HEK293 (cell line): ENCODE measurements around the gene COMMD10.

Experiments
- BCL11A ChIP-seq: fragments of 450-650 bp; formaldehyde crosslinking; IDR thresholded peaks from 2 replicates; pipeline ENCODE4 v1.5.1; 2016; ENCODE audit warnings: low read depth, missing biosample characterization, missing genetic modification characterization
- BCL11B ChIP-seq: fragments of 450-650 bp; formaldehyde crosslinking; IDR thresholded peaks from 2 replicates; pipeline ENCODE4 v1.5.1; 2016; ENCODE audit warnings: low read depth, missing biosample characterization, missing genetic modification characterization
- EGR2 ChIP-seq: fragments of 450-650 bp; formaldehyde crosslinking; IDR thresholded peaks from 2 replicates; pipeline ENCODE4 v1.5.1; 2016; ENCODE audit warnings: low read depth, missing biosample characterization, missing genetic modification characterization
- HOXD13 ChIP-seq: sonication (generic); formaldehyde crosslinking; IDR thresholded peaks from 2 replicates; pipeline ENCODE4 v1.8.0; 2022; ENCODE audit warnings: missing genetic modification reagents, borderline replicate concordance
- KLF1 ChIP-seq: fragments of 450-650 bp; formaldehyde crosslinking; IDR thresholded peaks from 2 replicates; pipeline ENCODE4 v1.5.1; 2016; ENCODE audit warnings: missing biosample characterization, missing genetic modification characterization
- KLF8 ChIP-seq: fragments of 450-650 bp; formaldehyde crosslinking; IDR thresholded peaks from 2 replicates; pipeline ENCODE4 v1.5.1; 2016; ENCODE audit warnings: missing biosample characterization, missing genetic modification characterization
- OSR2 ChIP-seq: fragments of 450-650 bp; formaldehyde crosslinking; IDR thresholded peaks from 2 replicates; pipeline ENCODE4 v1.5.1; 2016; ENCODE audit warnings: missing biosample characterization, missing genetic modification characterization
- SETDB1 ChIP-seq: IDR thresholded peaks from one replicate; pipeline ENCODE4 v1.6.1; 2017; ENCODE audit warnings: mild to moderate bottlenecking, low read length, moderate library complexity, mixed read lengths; ENCODE audit not compliant: insufficient read length
- TCF7L2 ChIP-seq: IDR thresholded peaks from 2 replicates; pipeline ENCODE4 v1.6.1; 2011; ENCODE audit warnings: low read depth, mild to moderate bottlenecking, inconsistent platforms, low read length, moderate library complexity, borderline replicate concordance
- ZBTB20 ChIP-seq: fragments of 450-650 bp; formaldehyde crosslinking; IDR thresholded peaks from 2 replicates; pipeline ENCODE4 v1.5.1; 2016; ENCODE audit warnings: missing biosample characterization, missing genetic modification characterization
- ZFP3 ChIP-seq: fragments of 450-650 bp; formaldehyde crosslinking; IDR thresholded peaks from 2 replicates; pipeline ENCODE4 v1.5.1; 2016; ENCODE audit warnings: low read depth, missing biosample characterization, missing genetic modification characterization
- ZFP37 ChIP-seq: fragments of 450-650 bp; formaldehyde crosslinking; IDR thresholded peaks from 2 replicates; pipeline ENCODE4 v1.5.1; 2016; ENCODE audit warnings: missing biosample characterization, missing genetic modification characterization
- ZNF146 ChIP-seq: fragments of 450-650 bp; formaldehyde crosslinking; IDR thresholded peaks from 2 replicates; pipeline ENCODE4 v1.5.1; 2016; ENCODE audit warnings: missing biosample characterization, missing genetic modification characterization
- ZNF202 ChIP-seq: fragments of 450-650 bp; formaldehyde crosslinking; IDR thresholded peaks from 2 replicates; pipeline ENCODE4 v1.5.1; 2016; ENCODE audit warnings: missing biosample characterization, missing genetic modification characterization, borderline replicate concordance
- ZNF510 ChIP-seq: fragments of 450-650 bp; formaldehyde crosslinking; IDR thresholded peaks from 2 replicates; pipeline ENCODE4 v1.5.1; 2018; ENCODE audit warnings: mild to moderate bottlenecking, missing genetic modification characterization, missing biosample characterization; ENCODE audit not compliant: insufficient replicate concordance
- ZNF561 ChIP-seq: fragments of 450-650 bp; IDR thresholded peaks from 2 replicates; pipeline ENCODE4 v1.5.1; 2018; ENCODE audit warnings: missing biosample characterization, missing genetic modification characterization, borderline replicate concordance
- ZNF777 ChIP-seq: fragments of 450-650 bp; formaldehyde crosslinking; IDR thresholded peaks from 2 replicates; pipeline ENCODE4 v1.5.1; 2017; ENCODE audit warnings: missing biosample characterization, missing genetic modification characterization, borderline replicate concordance
- ZNF792 ChIP-seq: fragments of 450-650 bp; formaldehyde crosslinking; IDR thresholded peaks from 2 replicates; pipeline ENCODE4 v1.5.1; 2016; ENCODE audit warnings: missing biosample characterization, missing genetic modification characterization
- ZNF843 ChIP-seq: fragments of 450-650 bp; formaldehyde crosslinking; IDR thresholded peaks from 2 replicates; pipeline ENCODE4 v1.5.1; 2016; ENCODE audit warnings: missing biosample characterization, missing genetic modification characterization
- TF ChIP-seq, protein P1 (sequence below): fragments of 450-650 bp; formaldehyde crosslinking; IDR thresholded peaks from 2 replicates; pipeline ENCODE4 v1.5.1; 2016; ENCODE audit warnings: missing biosample characterization, missing genetic modification characterization, low read depth
- TF ChIP-seq, protein P2 (sequence below): fragments of 450-650 bp; formaldehyde crosslinking; IDR thresholded peaks from 2 replicates; pipeline ENCODE4 v1.5.1; 2016; ENCODE audit warnings: missing biosample characterization, missing genetic modification characterization, borderline replicate concordance
- TF ChIP-seq, protein P3 (sequence below): fragments of 450-650 bp; formaldehyde crosslinking; IDR thresholded peaks from 2 replicates; pipeline ENCODE4 v1.5.1; 2016; ENCODE audit warnings: missing biosample characterization, missing genetic modification characterization, borderline replicate concordance
- TF ChIP-seq, protein P4 (sequence below): fragments of 450-650 bp; formaldehyde crosslinking; IDR thresholded peaks from 2 replicates; pipeline ENCODE4 v1.5.1; 2016; ENCODE audit warnings: missing biosample characterization, missing genetic modification characterization
- TF ChIP-seq, protein P5 (sequence below): fragments of 450-650 bp; formaldehyde crosslinking; IDR thresholded peaks from 2 replicates; pipeline ENCODE4 v1.5.1; 2017; ENCODE audit warnings: missing biosample characterization, missing genetic modification characterization
- TF ChIP-seq, protein P6 (sequence below): fragments of 450-650 bp; formaldehyde crosslinking; IDR thresholded peaks from 2 replicates; pipeline ENCODE4 v1.5.1; 2016; ENCODE audit warnings: missing biosample characterization, missing genetic modification characterization
- TF ChIP-seq, protein P7 (sequence below): IDR thresholded peaks from 2 replicates; pipeline ENCODE4 v1.6.1; 2011; ENCODE audit warnings: mild to moderate bottlenecking, low read depth, low read length, borderline replicate concordance

The COMMD10 gene

DNA sequence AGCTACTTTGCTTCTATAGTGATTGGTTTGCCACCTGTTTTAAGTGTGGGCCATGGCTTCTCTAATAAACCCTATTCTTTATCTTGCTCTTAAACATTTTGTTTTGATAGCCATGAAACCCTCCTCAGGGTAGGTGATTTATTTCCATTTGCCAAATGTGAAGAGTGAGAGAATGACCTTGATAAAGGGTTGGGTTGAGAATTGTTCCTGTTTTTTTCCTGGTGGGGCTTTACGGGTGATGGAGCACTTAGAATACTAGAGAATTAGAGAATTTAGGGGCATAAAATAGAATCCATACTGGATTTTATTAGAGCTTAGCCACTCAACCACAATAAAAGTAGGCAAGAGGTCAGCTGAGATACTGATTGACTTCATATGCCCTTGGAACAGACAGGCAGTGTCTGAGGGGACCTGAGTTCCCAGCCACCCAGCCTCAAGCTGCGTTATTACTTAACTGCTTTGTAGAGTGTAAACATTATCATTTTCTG is 68.9 kb downstream of the COMMD10 start (continued):
- TF ChIP-seq ZFP37: no peak
- TF ChIP-seq OSR2 (tag by site-specific recombination): peak; percentile 93
- no peak for TF ChIP-seq SETDB1
- TF ChIP-seq, protein P1, sequence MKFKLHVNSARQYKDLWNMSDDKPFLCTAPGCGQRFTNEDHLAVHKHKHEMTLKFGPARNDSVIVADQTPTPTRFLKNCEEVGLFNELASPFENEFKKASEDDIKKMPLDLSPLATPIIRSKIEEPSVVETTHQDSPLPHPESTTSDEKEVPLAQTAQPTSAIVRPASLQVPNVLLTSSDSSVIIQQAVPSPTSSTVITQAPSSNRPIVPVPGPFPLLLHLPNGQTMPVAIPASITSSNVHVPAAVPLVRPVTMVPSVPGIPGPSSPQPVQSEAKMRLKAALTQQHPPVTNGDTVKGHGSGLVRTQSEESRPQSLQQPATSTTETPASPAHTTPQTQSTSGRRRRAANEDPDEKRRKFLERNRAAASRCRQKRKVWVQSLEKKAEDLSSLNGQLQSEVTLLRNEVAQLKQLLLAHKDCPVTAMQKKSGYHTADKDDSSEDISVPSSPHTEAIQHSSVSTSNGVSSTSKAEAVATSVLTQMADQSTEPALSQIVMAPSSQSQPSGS (tag by site-specific recombination): no peak
- TF ChIP-seq ZNF202 (tag by site-specific recombination): no peak
- TF ChIP-seq ZNF843 (tag by site-specific recombination): peak; percentile 96
- TF ChIP-seq ZBTB20 (tag by site-specific recombination): no peak
- TF ChIP-seq BCL11B (tag by site-specific recombination): no peak
- TF ChIP-seq, protein P2, sequence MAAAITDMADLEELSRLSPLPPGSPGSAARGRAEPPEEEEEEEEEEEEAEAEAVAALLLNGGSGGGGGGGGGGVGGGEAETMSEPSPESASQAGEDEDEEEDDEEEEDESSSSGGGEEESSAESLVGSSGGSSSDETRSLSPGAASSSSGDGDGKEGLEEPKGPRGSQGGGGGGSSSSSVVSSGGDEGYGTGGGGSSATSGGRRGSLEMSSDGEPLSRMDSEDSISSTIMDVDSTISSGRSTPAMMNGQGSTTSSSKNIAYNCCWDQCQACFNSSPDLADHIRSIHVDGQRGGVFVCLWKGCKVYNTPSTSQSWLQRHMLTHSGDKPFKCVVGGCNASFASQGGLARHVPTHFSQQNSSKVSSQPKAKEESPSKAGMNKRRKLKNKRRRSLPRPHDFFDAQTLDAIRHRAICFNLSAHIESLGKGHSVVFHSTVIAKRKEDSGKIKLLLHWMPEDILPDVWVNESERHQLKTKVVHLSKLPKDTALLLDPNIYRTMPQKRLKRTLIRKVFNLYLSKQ (tag by site-specific recombination): no peak
- no peak for TF ChIP-seq KLF8 (tag by site-specific recombination)
- TF ChIP-seq, protein P3, sequence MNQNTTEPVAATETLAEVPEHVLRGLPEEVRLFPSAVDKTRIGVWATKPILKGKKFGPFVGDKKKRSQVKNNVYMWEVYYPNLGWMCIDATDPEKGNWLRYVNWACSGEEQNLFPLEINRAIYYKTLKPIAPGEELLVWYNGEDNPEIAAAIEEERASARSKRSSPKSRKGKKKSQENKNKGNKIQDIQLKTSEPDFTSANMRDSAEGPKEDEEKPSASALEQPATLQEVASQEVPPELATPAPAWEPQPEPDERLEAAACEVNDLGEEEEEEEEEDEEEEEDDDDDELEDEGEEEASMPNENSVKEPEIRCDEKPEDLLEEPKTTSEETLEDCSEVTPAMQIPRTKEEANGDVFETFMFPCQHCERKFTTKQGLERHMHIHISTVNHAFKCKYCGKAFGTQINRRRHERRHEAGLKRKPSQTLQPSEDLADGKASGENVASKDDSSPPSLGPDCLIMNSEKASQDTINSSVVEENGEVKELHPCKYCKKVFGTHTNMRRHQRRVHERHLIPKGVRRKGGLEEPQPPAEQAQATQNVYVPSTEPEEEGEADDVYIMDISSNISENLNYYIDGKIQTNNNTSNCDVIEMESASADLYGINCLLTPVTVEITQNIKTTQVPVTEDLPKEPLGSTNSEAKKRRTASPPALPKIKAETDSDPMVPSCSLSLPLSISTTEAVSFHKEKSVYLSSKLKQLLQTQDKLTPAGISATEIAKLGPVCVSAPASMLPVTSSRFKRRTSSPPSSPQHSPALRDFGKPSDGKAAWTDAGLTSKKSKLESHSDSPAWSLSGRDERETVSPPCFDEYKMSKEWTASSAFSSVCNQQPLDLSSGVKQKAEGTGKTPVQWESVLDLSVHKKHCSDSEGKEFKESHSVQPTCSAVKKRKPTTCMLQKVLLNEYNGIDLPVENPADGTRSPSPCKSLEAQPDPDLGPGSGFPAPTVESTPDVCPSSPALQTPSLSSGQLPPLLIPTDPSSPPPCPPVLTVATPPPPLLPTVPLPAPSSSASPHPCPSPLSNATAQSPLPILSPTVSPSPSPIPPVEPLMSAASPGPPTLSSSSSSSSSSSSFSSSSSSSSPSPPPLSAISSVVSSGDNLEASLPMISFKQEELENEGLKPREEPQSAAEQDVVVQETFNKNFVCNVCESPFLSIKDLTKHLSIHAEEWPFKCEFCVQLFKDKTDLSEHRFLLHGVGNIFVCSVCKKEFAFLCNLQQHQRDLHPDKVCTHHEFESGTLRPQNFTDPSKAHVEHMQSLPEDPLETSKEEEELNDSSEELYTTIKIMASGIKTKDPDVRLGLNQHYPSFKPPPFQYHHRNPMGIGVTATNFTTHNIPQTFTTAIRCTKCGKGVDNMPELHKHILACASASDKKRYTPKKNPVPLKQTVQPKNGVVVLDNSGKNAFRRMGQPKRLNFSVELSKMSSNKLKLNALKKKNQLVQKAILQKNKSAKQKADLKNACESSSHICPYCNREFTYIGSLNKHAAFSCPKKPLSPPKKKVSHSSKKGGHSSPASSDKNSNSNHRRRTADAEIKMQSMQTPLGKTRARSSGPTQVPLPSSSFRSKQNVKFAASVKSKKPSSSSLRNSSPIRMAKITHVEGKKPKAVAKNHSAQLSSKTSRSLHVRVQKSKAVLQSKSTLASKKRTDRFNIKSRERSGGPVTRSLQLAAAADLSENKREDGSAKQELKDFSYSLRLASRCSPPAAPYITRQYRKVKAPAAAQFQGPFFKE (tag by site-specific recombination): no peak
- TF ChIP-seq ZNF510 (tag by site-specific recombination): no peak
- no peak for TF ChIP-seq KLF1
- TF ChIP-seq, protein P4, sequence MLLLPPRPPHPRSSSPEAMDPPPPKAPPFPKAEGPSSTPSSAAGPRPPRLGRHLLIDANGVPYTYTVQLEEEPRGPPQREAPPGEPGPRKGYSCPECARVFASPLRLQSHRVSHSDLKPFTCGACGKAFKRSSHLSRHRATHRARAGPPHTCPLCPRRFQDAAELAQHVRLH (tag by site-specific recombination): peak; percentile 94
- TF ChIP-seq, protein P5, sequence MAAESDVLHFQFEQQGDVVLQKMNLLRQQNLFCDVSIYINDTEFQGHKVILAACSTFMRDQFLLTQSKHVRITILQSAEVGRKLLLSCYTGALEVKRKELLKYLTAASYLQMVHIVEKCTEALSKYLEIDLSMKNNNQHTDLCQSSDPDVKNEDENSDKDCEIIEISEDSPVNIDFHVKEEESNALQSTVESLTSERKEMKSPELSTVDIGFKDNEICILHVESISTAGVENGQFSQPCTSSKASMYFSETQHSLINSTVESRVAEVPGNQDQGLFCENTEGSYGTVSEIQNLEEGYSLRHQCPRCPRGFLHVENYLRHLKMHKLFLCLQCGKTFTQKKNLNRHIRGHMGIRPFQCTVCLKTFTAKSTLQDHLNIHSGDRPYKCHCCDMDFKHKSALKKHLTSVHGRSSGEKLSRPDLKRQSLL: peak; percentile 69; the same call in 1 of the 2 replicates
- no peak for TF ChIP-seq ZNF777 (tag by site-specific recombination)
- no peak for TF ChIP-seq BCL11A
- no peak for TF ChIP-seq EGR2 (tag by site-specific recombination)
- peak; percentile 60; the same call in 1 of the 2 replicates for TF ChIP-seq TCF7L2
- no peak for TF ChIP-seq ZNF792
- TF ChIP-seq, protein P6, sequence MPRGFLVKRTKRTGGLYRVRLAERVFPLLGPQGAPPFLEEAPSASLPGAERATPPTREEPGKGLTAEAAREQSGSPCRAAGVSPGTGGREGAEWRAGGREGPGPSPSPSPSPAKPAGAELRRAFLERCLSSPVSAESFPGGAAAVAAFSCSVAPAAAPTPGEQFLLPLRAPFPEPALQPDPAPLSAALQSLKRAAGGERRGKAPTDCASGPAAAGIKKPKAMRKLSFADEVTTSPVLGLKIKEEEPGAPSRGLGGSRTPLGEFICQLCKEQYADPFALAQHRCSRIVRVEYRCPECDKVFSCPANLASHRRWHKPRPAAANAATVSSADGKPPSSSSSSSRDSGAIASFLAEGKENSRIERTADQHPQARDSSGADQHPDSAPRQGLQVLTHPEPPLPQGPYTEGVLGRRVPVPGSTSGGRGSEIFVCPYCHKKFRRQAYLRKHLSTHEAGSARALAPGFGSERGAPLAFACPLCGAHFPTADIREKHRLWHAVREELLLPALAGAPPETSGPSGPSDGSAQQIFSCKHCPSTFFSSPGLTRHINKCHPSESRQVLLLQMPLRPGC: no peak
- TF ChIP-seq ZNF561: no peak
- TF ChIP-seq ZFP3 (tag by site-specific recombination): no peak
- TF ChIP-seq HOXD13 (CRISPR knock-in tag): no peak
- TF ChIP-seq ZNF146 (tag by site-specific recombination): no peak
- TF ChIP-seq, protein P7, sequence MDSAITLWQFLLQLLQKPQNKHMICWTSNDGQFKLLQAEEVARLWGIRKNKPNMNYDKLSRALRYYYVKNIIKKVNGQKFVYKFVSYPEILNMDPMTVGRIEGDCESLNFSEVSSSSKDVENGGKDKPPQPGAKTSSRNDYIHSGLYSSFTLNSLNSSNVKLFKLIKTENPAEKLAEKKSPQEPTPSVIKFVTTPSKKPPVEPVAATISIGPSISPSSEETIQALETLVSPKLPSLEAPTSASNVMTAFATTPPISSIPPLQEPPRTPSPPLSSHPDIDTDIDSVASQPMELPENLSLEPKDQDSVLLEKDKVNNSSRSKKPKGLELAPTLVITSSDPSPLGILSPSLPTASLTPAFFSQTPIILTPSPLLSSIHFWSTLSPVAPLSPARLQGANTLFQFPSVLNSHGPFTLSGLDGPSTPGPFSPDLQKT: no peak
